Astrocyte of the spinal cord (primary cell): ENCODE measurements around the gene LEP.

Experiments
- DNase-seq: peaks from one replicate; pipeline ENCODE4 v3.0.0; 2011; ENCODE audit warnings: low read depth, low spot score
- H3K4me3 ChIP-seq: 2 replicates; pipeline ENCODE4 v1.5.1; 2011; ENCODE audit warnings: low read depth, mild to moderate bottlenecking, low read length, moderate library complexity
- CTCF ChIP-seq: IDR thresholded peaks from 2 replicates; pipeline ENCODE4 v1.5.1; 2012; ENCODE audit warnings: low read depth, mild to moderate bottlenecking, low read length, inconsistent platforms
- in situ Hi-C: cut with HindIII; loops from 2 replicates; pipeline ENCODE4 v1.10.0; 2017; ENCODE audit warnings: low sequenced_read_pairs

The LEP gene

GRCh38 chr7:128201067-128201689 is 39.9 kb upstream of the LEP start:
- in situ Hi-C loops, result loop anchor here (25.0 kb wide), 1 partner anchor 139 kb away; no protein-coding TSS in a partner anchor
- DNase-seq, result no peak
- TF ChIP-seq CTCF, result no peak
- no peak overlapping the region for H3K4me3 ChIP-seq

- no peak for DNase-seq
- in situ Hi-C loops, result loop anchor here (25.0 kb wide), 1 partner anchor 139 kb away; no protein-coding TSS in a partner anchor
- no peak overlapping the region for H3K4me3 ChIP-seq
- no peak for TF ChIP-seq CTCF
Observed at GRCh38 chr7:128201690-128202085, 39.4 kb upstream of the LEP start.

- DNase-seq, result no peak
- no peak overlapping the region for H3K4me3 ChIP-seq
- no peak for TF ChIP-seq CTCF
- in situ Hi-C loops, result loop anchor here (25.0 kb wide), 1 partner anchor 140 kb away; no protein-coding TSS in a partner anchor
Observed at GRCh38 chr7:128202287-128202957, 38.7 kb upstream of the LEP start.

- in situ Hi-C loops, result loop anchor here (25.0 kb wide), 1 partner anchor 141 kb away; no protein-coding TSS in a partner anchor
- H3K4me3 ChIP-seq, result no peak overlapping the region
- TF ChIP-seq CTCF, result no peak
- no peak for DNase-seq
Observed at GRCh38 chr7:128203047-128203491, 38.0 kb upstream of the LEP start.

GRCh38 chr7:128203710-128204214 is 37.3 kb upstream of the LEP start:
- no peak for DNase-seq
- in situ Hi-C loops, result loop anchor here (25.0 kb wide), 1 partner anchor 141 kb away; no protein-coding TSS in a partner anchor
- H3K4me3 ChIP-seq, result no peak overlapping the region
- TF ChIP-seq CTCF, result no peak

- TF ChIP-seq CTCF, result no peak
- in situ Hi-C loops, result loop anchor here (25.0 kb wide), 1 partner anchor 142 kb away; no protein-coding TSS in a partner anchor
- no peak for DNase-seq
- no peak overlapping the region for H3K4me3 ChIP-seq
Observed at GRCh38 chr7:128204455-128204854, 36.6 kb upstream of the LEP start.
